NB4 (cell line): ENCODE measurements around the gene HOXA4.

Experiments
- POLR2A ChIP-seq: IDR thresholded peaks from 2 replicates; pipeline ENCODE4 v1.6.1; 2011; ENCODE audit warnings: mild to moderate bottlenecking; ENCODE audit not compliant: insufficient read length; ENCODE audit errors: extremely low read depth
- TF ChIP-seq, protein P1 (sequence below): IDR thresholded peaks from 2 replicates; pipeline ENCODE4 v1.6.1; 2011; ENCODE audit warnings: low read depth, low read length

DNA sequence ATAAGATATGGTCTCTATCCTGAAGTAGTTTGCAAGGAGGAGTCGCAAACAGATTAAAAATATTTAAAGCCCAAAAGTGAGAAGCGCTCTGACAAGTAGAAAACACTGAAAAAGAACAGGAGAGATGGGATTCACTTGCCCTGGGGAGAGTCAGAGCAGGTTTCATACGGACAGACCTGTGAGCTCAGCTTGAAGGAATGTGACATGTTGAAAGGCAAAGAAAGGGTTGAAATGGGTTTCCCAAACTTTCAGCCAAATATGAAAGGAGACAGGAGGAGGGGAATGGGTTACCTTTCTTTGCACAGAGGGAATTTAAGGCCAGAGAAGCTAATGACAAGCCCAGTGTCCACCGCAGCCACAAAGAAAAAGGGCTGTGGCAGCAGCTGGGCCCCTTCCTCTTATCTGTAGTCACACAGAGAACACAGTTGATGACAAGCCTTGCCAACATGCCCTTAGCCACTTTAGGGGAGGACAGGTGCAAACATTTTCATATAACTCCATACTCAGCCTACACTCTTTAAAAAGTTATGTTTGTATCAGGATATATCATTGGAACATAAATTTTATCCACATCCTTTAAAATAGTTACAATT, 49.6 kb downstream of the HOXA4 start:
- no peak for TF ChIP-seq POLR2A
- TF ChIP-seq, protein P1, sequence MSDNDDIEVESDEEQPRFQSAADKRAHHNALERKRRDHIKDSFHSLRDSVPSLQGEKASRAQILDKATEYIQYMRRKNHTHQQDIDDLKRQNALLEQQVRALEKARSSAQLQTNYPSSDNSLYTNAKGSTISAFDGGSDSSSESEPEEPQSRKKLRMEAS, result no peak
